SH-SY5Y (cell line): ENCODE measurements around the gene USP32.

ENCODE experiments used
- GATA2 ChIP-seq: IDR thresholded peaks from 2 replicates; pipeline ENCODE4 v1.6.1; 2011; ENCODE audit warnings: mild to moderate bottlenecking, low read depth, low read length
- GATA3 ChIP-seq: IDR thresholded peaks from 2 replicates; pipeline ENCODE4 v1.6.1; 2011; ENCODE audit warnings: low read depth, mild to moderate bottlenecking, low read length, moderate library complexity

USP32 gene

DNA sequence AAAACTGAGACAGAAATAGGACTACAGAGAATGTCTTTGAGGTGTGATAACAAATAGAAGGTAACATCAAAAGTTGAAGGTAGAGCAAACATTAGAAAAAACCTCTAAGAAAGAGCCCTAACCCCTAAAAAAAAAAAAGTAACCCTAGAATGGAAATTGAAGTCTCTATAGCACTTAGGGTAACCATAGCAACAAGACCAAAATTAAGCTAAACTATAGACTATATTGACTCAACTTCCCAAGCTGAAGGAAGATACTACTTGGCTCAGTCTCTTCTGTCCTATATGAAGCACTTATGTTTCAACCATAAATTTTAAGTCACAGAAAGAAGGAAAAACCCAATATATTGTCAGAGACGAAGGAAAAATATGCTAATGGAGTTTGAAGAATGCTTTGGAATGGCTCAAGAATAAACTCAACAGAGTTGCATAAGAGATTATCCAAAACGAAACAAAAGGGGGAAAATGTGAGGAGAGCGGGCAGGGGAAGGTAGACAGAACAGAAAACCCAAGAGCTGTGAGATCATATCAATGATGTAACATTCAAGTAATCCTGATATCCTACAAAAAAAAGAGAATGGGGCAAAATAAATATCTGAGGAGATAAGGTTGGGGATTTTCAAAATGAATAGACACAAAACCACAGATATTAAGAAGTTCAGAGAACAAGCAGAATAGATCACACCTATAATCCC is 88.4 kb downstream of the USP32 start:
- TF ChIP-seq GATA3 (no peak), GATA2 (no peak)

- TF ChIP-seq GATA3 (no peak), GATA2 (no peak)
These were observed 90.3 kb downstream of the USP32 start for GRCh38 chr17:60301649-60302048.

DNA sequence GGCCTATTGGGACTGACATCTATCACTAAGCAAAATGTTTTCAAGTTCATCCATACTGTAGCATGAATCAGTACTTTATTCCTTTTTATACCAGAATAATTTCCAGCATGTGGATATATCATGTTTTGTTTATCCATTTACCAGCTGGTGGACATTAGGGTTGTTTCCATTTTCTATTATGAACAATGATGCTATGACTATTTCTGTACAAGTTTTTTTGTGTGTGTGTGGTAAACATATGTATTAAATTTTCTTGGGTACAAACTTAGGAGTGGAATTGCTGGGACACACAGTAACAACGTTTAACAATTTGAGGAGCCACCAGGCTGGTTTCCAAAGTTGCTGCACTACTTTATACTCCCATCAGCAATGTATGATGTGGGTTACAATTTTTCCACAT is 91.0 kb downstream of the USP32 start:
- TF ChIP-seq GATA3 (no peak), GATA2 (no peak)

GRCh38 chr17:60300011-60300410 is 91.9 kb downstream of the USP32 start:
- TF ChIP-seq GATA2 (no peak), GATA3 (no peak)

DNA sequence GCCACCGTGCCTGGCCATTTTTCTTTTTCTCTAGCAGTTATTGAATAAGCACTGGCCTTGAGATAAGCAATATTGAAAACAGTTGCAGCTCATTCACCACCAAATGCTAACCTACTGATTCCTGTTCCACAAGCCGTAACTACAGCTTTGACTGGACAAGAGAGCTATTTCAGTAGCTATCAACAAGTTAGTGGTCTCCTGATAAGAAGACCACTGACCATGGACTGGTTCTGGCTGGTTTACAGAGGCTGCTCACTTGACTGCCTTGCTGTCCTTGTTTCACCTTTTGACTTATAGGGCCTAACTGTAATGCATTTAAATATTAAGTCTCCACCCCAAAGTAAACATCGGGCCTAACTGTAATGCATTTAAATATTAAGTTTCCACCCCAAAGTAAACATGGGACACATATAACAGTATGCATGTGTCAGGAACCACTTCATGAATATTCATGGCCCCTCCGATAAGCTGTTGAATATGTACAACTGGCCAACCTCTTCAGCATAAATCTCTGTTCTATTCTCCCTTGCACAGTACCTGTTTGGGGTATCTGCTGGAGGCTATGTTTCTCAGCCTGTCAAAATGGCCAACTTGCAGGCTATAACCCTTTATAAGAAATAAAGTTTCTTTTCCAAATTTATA is 94.1 kb downstream of the USP32 start:
- TF ChIP-seq GATA3 (no peak), GATA2 (no peak)

GRCh38 chr17:60296177-60296576 is 95.8 kb downstream of the USP32 start:
- TF ChIP-seq GATA3 (no peak), GATA2 (no peak)

GRCh38 chr17:60293580-60294335 is 98.2 kb downstream of the USP32 start:
- no peak for TF ChIP-seq GATA2
- no peak for TF ChIP-seq GATA3

DNA sequence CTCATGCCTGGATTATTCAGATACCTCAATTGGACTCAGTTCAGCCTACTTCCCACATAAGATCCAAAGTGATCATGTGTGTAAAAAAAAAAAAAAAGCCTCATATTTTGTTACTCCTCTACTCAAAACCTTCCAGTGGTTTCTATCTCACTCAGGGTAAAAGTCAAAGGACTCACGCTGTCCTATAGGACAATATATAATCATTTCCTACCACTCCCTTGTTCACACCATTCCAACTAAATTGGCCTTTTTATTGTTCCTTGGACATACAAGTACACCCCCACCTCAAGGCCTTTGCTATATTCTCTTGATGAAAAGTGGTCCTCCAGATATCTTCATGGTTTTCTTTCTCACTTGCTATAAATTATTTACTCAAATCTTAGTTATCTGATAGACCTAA is 99.2 kb downstream of the USP32 start:
- TF ChIP-seq GATA3 (no peak), GATA2 (no peak)

GRCh38 chr17:60284709-60285108 is 107.2 kb downstream of the USP32 start:
- TF ChIP-seq GATA3: no peak
- TF ChIP-seq GATA2: no peak

GRCh38 chr17:60283816-60284215 is 108.1 kb downstream of the USP32 start:
- TF ChIP-seq GATA2 (no peak), GATA3 (no peak)

DNA sequence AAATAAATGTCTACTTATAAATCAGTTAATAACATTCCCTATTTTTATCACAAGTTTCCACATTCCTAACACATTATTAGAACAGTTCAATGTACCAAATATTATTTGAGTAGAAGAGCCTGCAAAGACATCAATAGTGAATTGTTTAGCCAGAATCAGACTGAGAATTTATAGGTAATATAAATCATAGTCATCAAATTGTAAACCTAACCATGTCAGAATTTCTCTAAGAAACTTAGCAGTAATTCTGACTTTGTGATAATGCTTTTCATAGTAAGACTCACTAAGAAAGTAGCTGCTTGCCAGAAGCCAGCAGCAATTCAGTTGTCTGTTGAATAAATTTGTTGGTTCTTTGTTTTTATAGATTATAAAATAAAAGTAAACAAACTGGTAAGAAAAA is 111.3 kb downstream of the USP32 start:
- no peak for TF ChIP-seq GATA3
- no peak for TF ChIP-seq GATA2

DNA sequence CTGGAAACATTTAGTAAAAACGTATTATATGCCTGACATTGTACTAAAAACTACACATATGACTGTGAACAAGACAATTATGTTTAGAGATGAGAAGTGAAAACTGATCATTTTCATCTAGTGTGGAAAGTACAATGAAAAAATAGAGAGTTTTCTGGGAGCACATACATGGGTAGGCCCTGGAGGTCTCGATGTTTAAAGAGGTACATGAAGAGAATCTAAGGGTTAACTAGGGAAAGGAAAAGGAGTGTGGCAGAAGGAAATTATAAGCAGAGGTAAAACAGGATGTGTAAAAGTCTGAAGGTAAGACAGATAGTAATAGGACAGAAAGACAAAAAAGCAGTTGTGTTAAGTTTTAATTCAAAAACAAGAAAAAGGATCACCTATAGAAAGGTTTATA is 113.7 kb downstream of the USP32 start:
- TF ChIP-seq GATA3: no peak
- no peak for TF ChIP-seq GATA2

GRCh38 chr17:60277258-60277657 is 114.7 kb downstream of the USP32 start:
- no peak for TF ChIP-seq GATA3
- no peak for TF ChIP-seq GATA2

GRCh38 chr17:60269417-60269816 is 122.5 kb downstream of the USP32 start:
- TF ChIP-seq GATA3 (no peak), GATA2 (no peak)

DNA sequence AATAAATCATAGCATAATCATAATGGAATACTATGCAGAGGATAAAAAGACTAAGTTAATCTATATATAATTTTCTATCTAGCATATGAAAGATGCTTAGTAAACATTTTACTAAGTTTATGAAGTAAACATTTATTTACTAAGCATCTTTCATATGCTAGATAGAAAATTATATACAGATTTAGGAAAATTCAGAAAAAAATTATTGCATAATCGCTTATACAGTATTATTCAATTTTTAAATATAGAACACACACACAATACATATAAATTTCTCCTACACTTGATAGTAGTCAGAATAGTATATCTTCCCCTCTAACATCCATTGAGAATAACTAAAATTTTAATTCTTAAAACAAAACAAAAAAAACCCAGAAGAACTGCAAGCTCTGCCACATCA is 131.4 kb downstream of the USP32 start:
- TF ChIP-seq GATA2 (no peak), GATA3 (no peak)
